Measurements from ENCODE around the gene VEGFC. TPM values are rescaled to one million over a fixed set of nuclear protein-coding genes. Genes with fewer than 3 reads are reported as not detected.
A peak's percentile ranks its signal among the peaks of the same experiment; 100 is the strongest.

VEGFC gene
- total RNA-seq: not detected

- peaks cover 52% of the 10 kb centered on the region for H3K27me3 Mint-ChIP-seq (ENCODE audit: low read depth)
Measured at GRCh38 chr4:176792326-176793059, at the start of gene VEGFC. TSS of gene VEGFC (minus strand) at chr4:176792922. CDS start at chr4:176792311, 611 bp downstream.

GRCh38 chr4:176841711-176842112, 49.0 kb upstream of the VEGFC start:
- Mint-ChIP-seq H3K4me3 (no peak overlapping the region), H3K27ac (no peak overlapping the region), H3K27me3 (ENCODE audit: low read depth) (no peaks in the 10 kb centered on the region), H3K36me3 (ENCODE audit: insufficient read depth in 2 of 2) (no peaks in the 10 kb centered on the region), H3K9me3 (no peaks in the 10 kb centered on the region), H3K4me1 (ENCODE audit: low read depth) (no peaks in the 10 kb centered on the region)
- no peak for ATAC-seq (replicated peaks in 1 of 2)
- no peak for DNase-seq

More at GRCh38 chr4:176792326-176793059, at the start of gene VEGFC:
- Mint-ChIP-seq H3K4me1 (ENCODE audit: low read depth) (peaks cover 6% of the 10 kb centered on the region), H3K4me3 (peak within 1 kb of the TSS; percentile 61 to 75), H3K9me3 (no peaks in the 10 kb centered on the region), H3K27ac (no peak within 1 kb of the TSS), H3K36me3 (ENCODE audit: insufficient read depth in 2 of 2) (peaks cover 0 to 3% of the 10 kb centered on the region in 2 donors)
- ATAC-seq (replicated peaks in 1 of 2) (peak; percentile 90 to 95), DNase-seq (peak; percentile 19 to 32)

GRCh38 chr4:176840166-176840565, 47.4 kb upstream of the VEGFC start:
- no peaks in the 10 kb centered on the region for H3K36me3 Mint-ChIP-seq (ENCODE audit: insufficient read depth in 2 of 2)
- H3K27ac Mint-ChIP-seq: no peak overlapping the region
- H3K4me3 Mint-ChIP-seq: no peak overlapping the region
- H3K27me3 Mint-ChIP-seq (ENCODE audit: low read depth): no peaks in the 10 kb centered on the region
- no peaks in the 10 kb centered on the region for H3K4me1 Mint-ChIP-seq (ENCODE audit: low read depth)
- no peaks in the 10 kb centered on the region for H3K9me3 Mint-ChIP-seq
- no peak for DNase-seq
- no peak for ATAC-seq (replicated peaks in 1 of 2)

- DNase-seq: no peak
- H3K9me3 Mint-ChIP-seq: no peaks in the 10 kb centered on the region
- no peaks in the 10 kb centered on the region for H3K36me3 Mint-ChIP-seq (ENCODE audit: insufficient read depth in 2 of 2)
- no peaks in the 10 kb centered on the region for H3K4me1 Mint-ChIP-seq (ENCODE audit: low read depth)
- H3K27me3 Mint-ChIP-seq (ENCODE audit: low read depth): no peaks in the 10 kb centered on the region
- ATAC-seq (replicated peaks in 1 of 2): no peak
- no peak overlapping the region for H3K4me3 Mint-ChIP-seq
- no peak overlapping the region for H3K27ac Mint-ChIP-seq
Measured at GRCh38 chr4:176839656-176840055, 46.9 kb upstream of the VEGFC start.

- no peak overlapping the region for H3K4me3 Mint-ChIP-seq
- no peaks in the 10 kb centered on the region for H3K9me3 Mint-ChIP-seq
- no peaks in the 10 kb centered on the region for H3K27me3 Mint-ChIP-seq (ENCODE audit: low read depth)
- no peak overlapping the region for H3K27ac Mint-ChIP-seq
- DNase-seq (no peak), ATAC-seq (replicated peaks in 1 of 2) (no peak)
- H3K4me1 Mint-ChIP-seq (ENCODE audit: low read depth): no peaks in the 10 kb centered on the region
- H3K36me3 Mint-ChIP-seq (ENCODE audit: insufficient read depth in 2 of 2): no peaks in the 10 kb centered on the region
Measured at GRCh38 chr4:176838601-176839433, 46.1 kb upstream of the VEGFC start.

GRCh38 chr4:176837169-176837895, 44.6 kb upstream of the VEGFC start:
- Mint-ChIP-seq H3K9me3 (no peaks in the 10 kb centered on the region), H3K27ac (no peak overlapping the region), H3K27me3 (ENCODE audit: low read depth) (no peaks in the 10 kb centered on the region), H3K36me3 (ENCODE audit: insufficient read depth in 2 of 2) (no peaks in the 10 kb centered on the region), H3K4me1 (ENCODE audit: low read depth) (no peaks in the 10 kb centered on the region), H3K4me3 (no peak overlapping the region)
- no peak for ATAC-seq (replicated peaks in 1 of 2)
- DNase-seq: no peak

GRCh38 chr4:176834531-176834930, 41.8 kb upstream of the VEGFC start:
- Mint-ChIP-seq H3K36me3 (ENCODE audit: insufficient read depth in 2 of 2) (no peaks in the 10 kb centered on the region), H3K27ac (no peak overlapping the region), H3K9me3 (no peaks in the 10 kb centered on the region), H3K4me1 (ENCODE audit: low read depth) (no peaks in the 10 kb centered on the region), H3K4me3 (no peak overlapping the region), H3K27me3 (ENCODE audit: low read depth) (no peaks in the 10 kb centered on the region)
- ATAC-seq (replicated peaks in 1 of 2) (no peak), DNase-seq (no peak)

GRCh38 chr4:176833400-176834175, 40.9 kb upstream of the VEGFC start:
- H3K36me3 Mint-ChIP-seq (ENCODE audit: insufficient read depth in 2 of 2): no peaks in the 10 kb centered on the region
- H3K27ac Mint-ChIP-seq: no peak overlapping the region
- H3K4me3 Mint-ChIP-seq: no peak overlapping the region
- no peaks in the 10 kb centered on the region for H3K4me1 Mint-ChIP-seq (ENCODE audit: low read depth)
- DNase-seq (no peak), ATAC-seq (replicated peaks in 1 of 2) (no peak)
- no peaks in the 10 kb centered on the region for H3K27me3 Mint-ChIP-seq (ENCODE audit: low read depth)
- H3K9me3 Mint-ChIP-seq: no peaks in the 10 kb centered on the region

- H3K27me3 Mint-ChIP-seq (ENCODE audit: low read depth): no peaks in the 10 kb centered on the region
- H3K9me3 Mint-ChIP-seq: peaks cover 1 to 4% of the 10 kb centered on the region in 2 donors
- no peak for ATAC-seq (replicated peaks in 1 of 2)
Measured at GRCh38 chr4:176830971-176831370, 38.2 kb upstream of the VEGFC start.

GRCh38 chr4:176825586-176825985, 32.9 kb upstream of the VEGFC start:
- ATAC-seq (replicated peaks in 1 of 2) (no peak), DNase-seq (no peak)
- Mint-ChIP-seq H3K27me3 (ENCODE audit: low read depth) (no peaks in the 10 kb centered on the region), H3K36me3 (ENCODE audit: insufficient read depth in 2 of 2) (no peaks in the 10 kb centered on the region), H3K9me3 (peaks cover 1 to 5% of the 10 kb centered on the region in 2 donors), H3K4me3 (no peak overlapping the region), H3K4me1 (ENCODE audit: low read depth) (no peaks in the 10 kb centered on the region), H3K27ac (no peak overlapping the region)

More at GRCh38 chr4:176830971-176831370, 38.2 kb upstream of the VEGFC start:
- no peaks in the 10 kb centered on the region for H3K36me3 Mint-ChIP-seq (ENCODE audit: insufficient read depth in 2 of 2)
- no peak for DNase-seq
- H3K27ac Mint-ChIP-seq: no peak overlapping the region
- no peaks in the 10 kb centered on the region for H3K4me1 Mint-ChIP-seq (ENCODE audit: low read depth)
- H3K4me3 Mint-ChIP-seq: no peak overlapping the region

- Mint-ChIP-seq H3K9me3 (peaks cover 1 to 5% of the 10 kb centered on the region in 2 donors), H3K4me1 (ENCODE audit: low read depth) (no peaks in the 10 kb centered on the region), H3K36me3 (ENCODE audit: insufficient read depth in 2 of 2) (no peaks in the 10 kb centered on the region), H3K27me3 (ENCODE audit: low read depth) (no peaks in the 10 kb centered on the region), H3K27ac (no peak overlapping the region), H3K4me3 (no peak overlapping the region)
- no peak for DNase-seq
- no peak for ATAC-seq (replicated peaks in 1 of 2)
Measured at GRCh38 chr4:176824645-176825366, 32.1 kb upstream of the VEGFC start.

- H3K27ac Mint-ChIP-seq: no peak overlapping the region
- H3K4me3 Mint-ChIP-seq: no peak overlapping the region
- H3K27me3 Mint-ChIP-seq (ENCODE audit: low read depth): no peaks in the 10 kb centered on the region
- peaks cover 0 to 2% of the 10 kb centered on the region in 2 donors for H3K9me3 Mint-ChIP-seq
- DNase-seq (no peak), ATAC-seq (replicated peaks in 1 of 2) (no peak)
- H3K4me1 Mint-ChIP-seq (ENCODE audit: low read depth): no peaks in the 10 kb centered on the region
- H3K36me3 Mint-ChIP-seq (ENCODE audit: insufficient read depth in 2 of 2): no peaks in the 10 kb centered on the region
Measured at GRCh38 chr4:176818531-176818930, 25.8 kb upstream of the VEGFC start.

Measured in activated T-cell treated with anti-CD3 and anti-CD28 coated beads, Interleukin-2, amount 50 U/mL, for 72 hours (primary cell).